DND-41 (cell line): ENCODE data around the gene DLG1.

Experiments used
- ATAC-seq: fragments of 200-7000 bp; cut with Tn5 transposase; 3 replicates; pipeline ENCODE4 v1.9.1; 2021; ENCODE audit warnings: low read depth; ENCODE audit not compliant: insufficient read depth
- DNase-seq: peaks from one replicate; pipeline ENCODE4 v3.0.0-alpha.2; 2020
- H2AFZ ChIP-seq: 2 replicates; pipeline ENCODE4 v1.6.0; 2012; ENCODE audit warnings: low read depth, low read length
- H3K27ac ChIP-seq: 2 replicates; pipeline ENCODE4 v1.5.1; 2012; ENCODE audit warnings: low read length, inconsistent platforms
- H3K27me3 ChIP-seq: fragments of 200-600 bp; sonication (generic); 2 replicates; pipeline ENCODE4 v1.6.0; 2012; ENCODE audit warnings: low read length, mild to moderate bottlenecking, inconsistent platforms; ENCODE audit not compliant: insufficient read depth, poor library complexity
- H3K36me3 ChIP-seq: 2 replicates; pipeline ENCODE4 v1.5.1; 2012; ENCODE audit warnings: low read length, inconsistent platforms; ENCODE audit not compliant: insufficient read depth
- H3K4me1 ChIP-seq: 2 replicates; pipeline ENCODE4 v1.5.1; 2012; ENCODE audit warnings: mild to moderate bottlenecking, low read length; ENCODE audit not compliant: insufficient read depth
- H3K4me2 ChIP-seq: 2 replicates; pipeline ENCODE4 v1.6.0; 2012; ENCODE audit warnings: mild to moderate bottlenecking, moderate library complexity, low read length, inconsistent platforms; ENCODE audit not compliant: insufficient read depth
- H3K4me3 ChIP-seq, 2 experiments: fragments of 200-600 bp in 1 of 2; shearing (Covaris generic) in 1 of 2; 2 replicates each; pipeline ENCODE4 v1.5.1; 2012 to 2016; ENCODE audit warnings: inconsistent platforms in 2 of 2, low read length in 2 of 2, mild to moderate bottlenecking in 2 of 2, low read depth in 1 of 2, moderate library complexity in 1 of 2
- H3K79me2 ChIP-seq: 2 replicates; pipeline ENCODE4 v1.6.0; 2012; ENCODE audit warnings: low read length, inconsistent platforms; ENCODE audit not compliant: insufficient read depth
- H3K9ac ChIP-seq: 2 replicates; pipeline ENCODE4 v1.6.0; 2012; ENCODE audit warnings: low read depth, mild to moderate bottlenecking, inconsistent platforms, low read length, moderate library complexity
- H3K9me3 ChIP-seq: 2 replicates; pipeline ENCODE4 v1.5.1; 2012; ENCODE audit warnings: low read length, moderate library complexity, mild to moderate bottlenecking, inconsistent platforms; ENCODE audit not compliant: insufficient read depth, severe bottlenecking
- H4K20me1 ChIP-seq: 2 replicates; pipeline ENCODE4 v1.6.0; 2012; ENCODE audit warnings: low read length; ENCODE audit not compliant: insufficient read depth
- CTCF ChIP-seq: IDR thresholded peaks from 2 replicates; pipeline ENCODE4 v1.5.1; 2012; ENCODE audit warnings: borderline replicate concordance, low read length, moderate library complexity, mild to moderate bottlenecking; ENCODE audit not compliant: poor library complexity, severe bottlenecking; ENCODE audit errors: extremely low read depth
- EZH2 ChIP-seq: IDR thresholded peaks from 3 replicates; pipeline ENCODE4 v1.6.1; 2012; ENCODE audit warnings: borderline replicate concordance, low read depth, mild to moderate bottlenecking, moderate library complexity, low read length, inconsistent platforms; ENCODE audit not compliant: severe bottlenecking

DLG1 gene

GRCh38 chr3:197266331-197266730 lies 32.1 kb downstream of the DLG1 start:
- ATAC-seq (no peak), DNase-seq (no peak)
- Histone ChIP-seq H3K79me2 (peaks cover 80% of the 10 kb centered on the region), H2AFZ (no peak overlapping the region), H3K27ac (no peak overlapping the region), H4K20me1 (peaks cover 31% of the 10 kb centered on the region; the same call in 1 of the 2 replicates), H3K9ac (no peak overlapping the region), H3K9me3 (no peaks in the 10 kb centered on the region), H3K27me3 (no peaks in the 10 kb centered on the region), H3K4me3 (no peak overlapping the region), H3K4me2 (no peak overlapping the region), H3K4me1 (no peaks in the 10 kb centered on the region), H3K36me3 (peaks cover 30% of the 10 kb centered on the region)
- TF ChIP-seq EZH2 (no peak), CTCF (no peak)

GRCh38 chr3:197262709-197263108 lies 35.7 kb downstream of the DLG1 start:
- Histone ChIP-seq H3K36me3 (peaks cover 19% of the 10 kb centered on the region; the same call in 1 of the 2 replicates), H3K9ac (no peak overlapping the region), H3K4me3 (no peak overlapping the region), H3K27me3 (no peaks in the 10 kb centered on the region), H3K4me1 (no peaks in the 10 kb centered on the region), H3K27ac (no peak overlapping the region), H2AFZ (no peak overlapping the region), H3K4me2 (no peak overlapping the region), H3K79me2 (peaks cover 81% of the 10 kb centered on the region), H3K9me3 (no peaks in the 10 kb centered on the region), H4K20me1 (peaks cover 32% of the 10 kb centered on the region; the same call in 1 of the 2 replicates)
- TF ChIP-seq CTCF = no peak
- TF ChIP-seq EZH2 = no peak
- DNase-seq (no peak), ATAC-seq (no peak)

- Histone ChIP-seq H3K4me2 (no peak overlapping the region), H3K27ac (no peak overlapping the region), H3K36me3 (peaks cover 19% of the 10 kb centered on the region; the same call in 1 of the 2 replicates), H3K79me2 (peaks cover 79% of the 10 kb centered on the region), H3K9me3 (no peaks in the 10 kb centered on the region), H3K4me1 (no peaks in the 10 kb centered on the region), H3K27me3 (no peaks in the 10 kb centered on the region), H3K9ac (no peak overlapping the region), H3K4me3 (no peak overlapping the region), H4K20me1 (peaks cover 33% of the 10 kb centered on the region; the same call in 1 of the 2 replicates), H2AFZ (no peak overlapping the region)
- no peak for ATAC-seq
- DNase-seq = no peak
- TF ChIP-seq EZH2 (no peak), CTCF (no peak)
These were observed 37.3 kb downstream of the DLG1 start for GRCh38 chr3:197261164-197261509.
